H1 (cell line): ENCODE measurements around the gene PIP4K2C. TPM values are rescaled to one million over a fixed set of nuclear protein-coding genes. Genes with fewer than 3 reads are reported as not detected.

ENCODE experiments used
- CTCF ChIA-PET: fragments of 300-600 bp; sonication (Branson Sonifier 250); formaldehyde crosslinking; loops from one replicate; lab custom pipeline; 2021; ENCODE audit not compliant: partially characterized antibody; lab: Charles Lee
- POLR2A ChIA-PET: fragments of 300-600 bp; sonication (Branson Sonifier 250); formaldehyde crosslinking; loops from one replicate; lab custom pipeline; 2021; ENCODE audit warnings: inconsistent platforms; ENCODE audit not compliant: partially characterized antibody; lab: Charles Lee
- DNase-seq, 2 experiments: peaks; one replicate each; pipeline versions ENCODE4 v3.0.0 to v3.0.0-alpha.2; 2010 to 2022; ENCODE audit warnings: low spot score in 2 of 2, low read depth in 1 of 2, mixed read lengths in 1 of 2
- FAIRE-seq: peaks from 2 replicates; lab custom pipeline; 2011; peaks lifted over from hg19 to GRCh38; lab: Jason Lieb, UNC
- H2AFZ ChIP-seq: 2 replicates; pipeline ENCODE4 v1.8.1; 2012; ENCODE audit warnings: low read length, inconsistent platforms
- H2AK5ac ChIP-seq: 2 replicates; pipeline ENCODE4 v1.6.1; 2013; ENCODE audit warnings: low read depth, low read length
- H2BK120ac ChIP-seq: replicated peaks from 2 replicates; pipeline ENCODE3; 2013; ENCODE audit warnings: low read depth, low read length, inconsistent platforms
- H2BK12ac ChIP-seq: 2 replicates; pipeline ENCODE4 v1.6.1; 2013; ENCODE audit warnings: low read depth, low read length
- H2BK15ac ChIP-seq: 2 replicates; pipeline ENCODE4 v1.6.1; 2013; ENCODE audit warnings: low read length
- H2BK20ac ChIP-seq: 2 replicates; pipeline ENCODE4 v1.6.1; 2013; ENCODE audit warnings: low read length
- H2BK5ac ChIP-seq: 2 replicates; pipeline ENCODE4 v1.6.1; 2013; ENCODE audit warnings: low read depth, low read length
- H3K14ac ChIP-seq: 2 replicates; pipeline ENCODE4 v1.6.1; 2013; ENCODE audit warnings: inconsistent platforms; ENCODE audit not compliant: insufficient read length
- H3K18ac ChIP-seq: 2 replicates; pipeline ENCODE4 v1.6.1; 2013; ENCODE audit warnings: low read length; ENCODE audit errors: extremely low read depth
- H3K23ac ChIP-seq: 2 replicates; pipeline ENCODE4 v1.6.1; 2013; ENCODE audit warnings: inconsistent platforms; ENCODE audit not compliant: insufficient read length
- H3K23me2 ChIP-seq: 2 replicates; pipeline ENCODE4 v1.6.1; 2013; ENCODE audit warnings: low read depth, low read length
- H3K27ac ChIP-seq: 2 replicates; pipeline ENCODE4 v1.6.1; 2011; ENCODE audit warnings: low read depth, low read length, inconsistent platforms
- H3K27me3 ChIP-seq, 4 experiments: replicated peaks in 1 of 4; 1 replicate in 1 of 4; 2 replicates in 3 of 4; pipeline versions ENCODE4 v1.6.1 to v1.8.1; 2011 to 2013; ENCODE audit warnings: low read length in 3 of 4, mild to moderate bottlenecking in 3 of 4, inconsistent platforms in 2 of 4, mixed read lengths in 2 of 4, moderate library complexity in 1 of 4; ENCODE audit not compliant: control insufficient read depth in 3 of 4, insufficient read depth in 3 of 4; ENCODE audit errors: extremely low read depth in 1 of 4
- H3K36me3 ChIP-seq, 4 experiments: 2 replicates each; pipeline versions ENCODE4 v1.6.1 to v1.8.1; 2011 to 2013; ENCODE audit warnings: mild to moderate bottlenecking in 4 of 4, low read length in 3 of 4, moderate library complexity in 2 of 4, control low read depth in 1 of 4, inconsistent platforms in 1 of 4; ENCODE audit not compliant: insufficient read depth in 4 of 4, control insufficient read depth in 2 of 4
- H3K4ac ChIP-seq: replicated peaks from 2 replicates; pipeline ENCODE3; 2013; ENCODE audit warnings: low read length, low read depth, mixed read lengths, inconsistent platforms; ENCODE audit not compliant: insufficient read length
- H3K4me1 ChIP-seq, 4 experiments: replicated peaks in 1 of 4; 1 replicate in 1 of 4; 2 replicates in 3 of 4; pipeline versions ENCODE4 v1.6.1 to v1.8.1; 2011 to 2013; ENCODE audit warnings: low read length in 3 of 4, inconsistent platforms in 2 of 4, mixed read lengths in 1 of 4; ENCODE audit not compliant: insufficient read depth in 4 of 4, control insufficient read depth in 3 of 4
- H3K4me2 ChIP-seq, 2 experiments: 2 replicates each; pipeline versions ENCODE4 v1.6.1 to v1.8.1; 2011 to 2013; ENCODE audit warnings: low read depth in 2 of 2, low read length in 2 of 2, control low read depth in 1 of 2, inconsistent platforms in 1 of 2, mild to moderate bottlenecking in 1 of 2; ENCODE audit not compliant: insufficient read depth in 1 of 2
- H3K4me3 ChIP-seq, 4 experiments: fragments of 200-600, 300-600 bp in 1 of 4; sonication (generic), shearing (Covaris generic), sonication (Bioruptor Twin) in 1 of 4; 2 replicates each; pipeline versions ENCODE4 v1.5.1 to v1.8.1; 2011 to 2016; ENCODE audit warnings: low read length in 4 of 4, low read depth in 3 of 4, control low read depth in 2 of 4, inconsistent platforms in 2 of 4, mild to moderate bottlenecking in 2 of 4, mixed read lengths in 1 of 4, moderate library complexity in 1 of 4; ENCODE audit not compliant: insufficient read depth in 2 of 4; ENCODE audit errors: extremely low read depth in 1 of 4
- H3K56ac ChIP-seq: replicated peaks from 2 replicates; pipeline ENCODE3; 2013; ENCODE audit warnings: low read depth, mild to moderate bottlenecking, mixed read lengths, low read length, inconsistent platforms; ENCODE audit not compliant: insufficient read length
- H3K79me1 ChIP-seq: 2 replicates; pipeline ENCODE4 v1.6.1; 2013; ENCODE audit warnings: low read depth, low read length, control low read depth
- H3K79me2 ChIP-seq, 2 experiments: 2 replicates each; pipeline versions ENCODE4 v1.6.1 to v1.8.1; 2012 to 2013; ENCODE audit warnings: low read length in 2 of 2, mild to moderate bottlenecking in 2 of 2, inconsistent platforms in 1 of 2; ENCODE audit not compliant: insufficient read depth in 2 of 2, control insufficient read depth in 1 of 2
- H3K9ac ChIP-seq, 4 experiments: replicated peaks in 1 of 4; 1 replicate in 1 of 4; 2 replicates in 3 of 4; pipeline versions ENCODE4 v1.6.1 to v1.8.1; 2011 to 2013; ENCODE audit warnings: low read depth in 3 of 4, low read length in 3 of 4, control low read depth in 2 of 4, mild to moderate bottlenecking in 2 of 4, moderate library complexity in 2 of 4, inconsistent platforms in 1 of 4; ENCODE audit errors: extremely low read depth in 1 of 4
- H3K9me3 ChIP-seq, 2 experiments: 2 replicates each; pipeline versions ENCODE4 v1.6.1 to v1.8.1; 2012 to 2013; ENCODE audit warnings: mild to moderate bottlenecking in 2 of 2, moderate library complexity in 2 of 2, control low read depth in 1 of 2, inconsistent platforms in 1 of 2, low read depth in 1 of 2, low read length in 1 of 2, mixed read lengths in 1 of 2; ENCODE audit not compliant: insufficient read depth in 2 of 2
- H4K20me1 ChIP-seq, 2 experiments: replicated peaks in 1 of 2; 2 replicates each; pipeline versions ENCODE3 to v1.8.1; 2011 to 2013; ENCODE audit warnings: inconsistent platforms in 2 of 2, low read length in 2 of 2, mild to moderate bottlenecking in 1 of 2; ENCODE audit not compliant: insufficient read depth in 2 of 2, control insufficient read depth in 1 of 2
- H4K5ac ChIP-seq: 2 replicates; pipeline ENCODE4 v1.6.1; 2013; ENCODE audit warnings: low read length, low read depth, mixed read lengths, inconsistent platforms; ENCODE audit not compliant: insufficient read length
- H4K8ac ChIP-seq: 2 replicates; pipeline ENCODE4 v1.8.0; 2013; ENCODE audit warnings: mild to moderate bottlenecking, moderate library complexity, low read length, inconsistent platforms; ENCODE audit not compliant: insufficient read depth; ENCODE audit errors: extremely low read depth
- H4K91ac ChIP-seq: replicated peaks from 2 replicates; pipeline ENCODE3; 2013; ENCODE audit warnings: low read length, mixed read lengths, inconsistent platforms; ENCODE audit not compliant: insufficient read length
- WGBS, 2 experiments: shearing (Covaris generic) in 1 of 2; methylation state at CpG; one replicate each; pipeline versions ENCODE4 v1.1.6 to v1.1.7; 2013 to 2015; ENCODE audit warnings: low lambda C conversion rate in 2 of 2, mixed read lengths in 2 of 2, inconsistent platforms in 1 of 2, low coverage in 1 of 2, missing lambda C conversion rate in 1 of 2; ENCODE audit not compliant: insufficient replicate concordance in 2 of 2, insufficient coverage in 1 of 2, insufficient read length in 1 of 2; ENCODE audit errors: extremely low coverage in 1 of 2, missing lambda C conversion rate in 1 of 2; 5-methylcytosine and 5-hydroxymethylcytosine counted together
- polyA plus RNA-seq, 7 experiments: library from polyadenylated mRNA; depleted of rRNA in 3 of 7; stranded (reverse) in 5 of 7; unstranded in 2 of 7; fragments of >200 nt in 5 of 7; fragments of 200-250 nt in 2 of 7; gene quantifications; 1 replicate in 5 of 7; 2 replicates in 1 of 7; 4 replicates in 1 of 7; pipeline versions ENCODE4 v1.2.1 to v1.2.3, GENCODE V29; 2011 to 2013; ENCODE audit warnings: missing spikeins in 2 of 7, mixed read lengths in 2 of 7
- total RNA-seq: library from RNA; stranded (reverse); fragmentation: NEBNext Ultra II Directional; extraction: Animal tissue kit (Norgen Biotek cat#: 25700); gene quantifications from 2 replicates; pipeline ENCODE4 v1.2.1, GENCODE V29; 2021

The PIP4K2C gene
- total and polyA plus RNA-seq, 2 of the 8 experiments (the other 6 are each of a cell fraction or from before 2014, with no cell fraction given), result 25.0 to 27.1 TPM

- H3K9me3 ChIP-seq, result no peaks in the 10 kb centered on the region; a peak in 1 of 4 replicates
- FAIRE-seq (no peak), DNase-seq (no peak)
- no peak overlapping the region for H3K27ac ChIP-seq
- no peak overlapping the region for H2AFZ ChIP-seq
- H3K4me2 ChIP-seq, result no peak overlapping the region; a peak in 1 of 4 replicates
- no peak overlapping the region for H3K18ac ChIP-seq
- ChIA-PET CTCF (no interaction called here), POLR2A (interaction anchor here (3.6 kb wide), 1 partner anchor 8 kb away, joined by 45 read pairs; the partner anchor contains the start of gene ARHGEF25)
- H3K4ac ChIP-seq, result no peak overlapping the region
- H2BK5ac ChIP-seq, result no peak overlapping the region
- H4K8ac ChIP-seq, result no peak overlapping the region
- H2BK120ac ChIP-seq, result no peak overlapping the region
- no peak overlapping the region for H4K91ac ChIP-seq
- peaks cover 58 to 95% (median 93%) of the 10 kb centered on the region in 4 experiments for H3K27me3 ChIP-seq
- H3K23me2 ChIP-seq, result peaks cover 7% of the 10 kb centered on the region; the same call in 1 of the 2 replicates
- H3K4me1 ChIP-seq, result peaks cover 2 to 21% (median 14%) of the 10 kb centered on the region in 4 experiments
- H2BK20ac ChIP-seq, result no peak overlapping the region
- no peak overlapping the region for H3K4me3 ChIP-seq
- no peaks in the 10 kb centered on the region for H3K79me2 ChIP-seq
- whole genome bisulfite sequencing, 2 experiments, result 74% methylated on average over 11 of the region's 11 CpGs; no CpG with 5 or more reads in 1 of the 2 experiments
- no peak overlapping the region for H3K56ac ChIP-seq
- no peak overlapping the region for H3K14ac ChIP-seq
- H2BK15ac ChIP-seq, result no peak overlapping the region
- no peaks in the 10 kb centered on the region for H3K36me3 ChIP-seq
- 0 out of 2 replicates have a peak, but pooled peaks cover 1% of the 10 kb centered on the region for H3K79me1 ChIP-seq
- H4K5ac ChIP-seq, result no peak overlapping the region
- peaks cover 0 to 30% of the 10 kb centered on the region in 2 experiments for H4K20me1 ChIP-seq
- no peak overlapping the region for H2BK12ac ChIP-seq
- H2AK5ac ChIP-seq, result no peak overlapping the region
- no peak overlapping the region for H3K9ac ChIP-seq
- no peak overlapping the region for H3K23ac ChIP-seq
Observed at GRCh38 chr12:57617942-57618341, 26.9 kb downstream of the PIP4K2C start.
